K562 (cell line): ENCODE results near the gene EFNB3. TPM values are rescaled to one million over a fixed set of nuclear protein-coding genes. Genes with fewer than 3 reads are reported as not detected.
A peak's percentile ranks its signal among the peaks of the same experiment; 100 is the strongest.

Source experiments
- CXXC5 ChIP-seq: fragments of 250-450 bp; sonication (Bioruptor Pico); IDR thresholded peaks from 2 replicates; pipeline ENCODE4 v1.8.0; 2022; ENCODE audit warnings: inconsistent platforms, mild to moderate bottlenecking, moderate library complexity
- DDX20 ChIP-seq: fragments of 450-650 bp; IDR thresholded peaks from 2 replicates; pipeline ENCODE4 v1.6.1; 2016; ENCODE audit warnings: missing genetic modification characterization, low read depth, mild to moderate bottlenecking, missing compliant biosample characterization, moderate library complexity
- ERF ChIP-seq: fragments of 450-650 bp; formaldehyde crosslinking; IDR thresholded peaks from 2 replicates; pipeline ENCODE4 v1.4.0; 2020; ENCODE audit warnings: mild to moderate bottlenecking, mixed read lengths
- LEF1 ChIP-seq: fragments of 450-650 bp; IDR thresholded peaks from 2 replicates; pipeline ENCODE4 v1.6.1; 2016; ENCODE audit warnings: mild to moderate bottlenecking
- MBD1 ChIP-seq: fragments of 250-450 bp; sonication (Bioruptor Pico); IDR thresholded peaks from 2 replicates; pipeline ENCODE4 v1.8.0; 2022; ENCODE audit warnings: inconsistent platforms
- MEIS2 ChIP-seq: fragments of 450-650 bp; IDR thresholded peaks from 2 replicates; pipeline ENCODE4 v1.6.1; 2014; ENCODE audit warnings: mild to moderate bottlenecking; ENCODE audit not compliant: partially characterized antibody
- NKRF ChIP-seq: fragments of 450-650 bp; IDR thresholded peaks from 2 replicates; pipeline ENCODE4 v1.6.1; 2016; ENCODE audit warnings: borderline replicate concordance
- PRDM10 ChIP-seq: fragments of 450-650 bp; IDR thresholded peaks from 2 replicates; pipeline ENCODE4 v1.6.1; 2018; ENCODE audit not compliant: partially characterized antibody
- SNIP1 ChIP-seq: fragments of 450-650 bp; IDR thresholded peaks from 2 replicates; pipeline ENCODE4 v1.7.1; 2017; ENCODE audit warnings: low read depth, mild to moderate bottlenecking
- SREBF1 ChIP-seq: fragments of 150-350 bp; IDR thresholded peaks from 2 replicates; pipeline ENCODE4 v1.6.1; 2014; ENCODE audit warnings: antibody characterized with exemption, low read depth, low read length, borderline replicate concordance
- ZBTB43 ChIP-seq: sonication (generic); formaldehyde crosslinking; IDR thresholded peaks from 2 replicates; pipeline ENCODE4 v1.8.0; 2023; ENCODE audit warnings: mild to moderate bottlenecking, missing genetic modification reagents
- ZFP36 ChIP-seq: fragments of 150-350 bp; IDR thresholded peaks from 2 replicates; pipeline ENCODE4 v1.6.1; 2018; ENCODE audit warnings: low read length, low read depth; ENCODE audit not compliant: partially characterized antibody
- ZNF232 ChIP-seq: sonication (generic); formaldehyde crosslinking; IDR thresholded peaks from 2 replicates; pipeline ENCODE4 v1.8.0; 2022; ENCODE audit warnings: mild to moderate bottlenecking, missing genetic modification reagents
- ZNF280A ChIP-seq: fragments of 450-650 bp; IDR thresholded peaks from 2 replicates; pipeline ENCODE4 v1.6.1; 2018; ENCODE audit warnings: mild to moderate bottlenecking, low read depth; ENCODE audit not compliant: partially characterized antibody
- ZNF586 ChIP-seq: fragments of 450-650 bp; formaldehyde crosslinking; conservative IDR thresholded peaks from 2 replicates; pipeline ENCODE4 v1.4.0; 2020; ENCODE audit warnings: mild to moderate bottlenecking, moderate library complexity
- ZNF79 ChIP-seq: fragments of 250-450 bp; sonication (Bioruptor Pico); IDR thresholded peaks from 2 replicates; pipeline ENCODE4 v1.4.0; 2020; ENCODE audit warnings: low read depth, mild to moderate bottlenecking, moderate library complexity
- polyA plus RNA-seq, 8 experiments: library from polyadenylated mRNA; depleted of rRNA in 4 of 8; stranded (reverse) in 5 of 8; unstranded in 3 of 8; fragments of >200 nt; fragmentation: Nextera tagmentation in 2 of 8; fragmentation: Illumina TruSeq in 1 of 8; extraction: Ambion mirVana in 2 of 8; extraction: Trizol in 1 of 8; gene quantifications; 2 replicates each; pipeline versions ENCODE4 v1.2.1 to v1.2.3, GENCODE V29; 2011 to 2014; ENCODE audit warnings: inconsistent platforms in 1 of 8, missing spikeins in 1 of 8
- total RNA-seq, 7 experiments: library from RNA; depleted of rRNA in 6 of 7; stranded (reverse); fragments of >200 nt in 6 of 7; fragmentation: Illumina TruSeq in 2 of 7; extraction: Trizol in 2 of 7; gene quantifications; 2 replicates each; pipeline versions ENCODE4 v1.2.1 to v1.2.3, GENCODE V29; 2011 to 2021; ENCODE audit warnings: low replicate concordance in 1 of 7

The EFNB3 gene
- total and polyA plus RNA-seq, 9 of the 15 experiments (the other 6 are each of a cell fraction or from before 2014, with no cell fraction given), result not detected

- no peak for TF ChIP-seq ZNF280A
- TF ChIP-seq SREBF1, result peak; percentile 90
- no peak for TF ChIP-seq MEIS2
- TF ChIP-seq CXXC5 (CRISPR knock-in tag), result no peak
- TF ChIP-seq MBD1, result no peak
- TF ChIP-seq SNIP1, result no peak
- no peak for TF ChIP-seq ERF (CRISPR knock-in tag)
- TF ChIP-seq NKRF, result no peak
- no peak; the same call in 1 of the 2 replicates for TF ChIP-seq ZBTB43 (CRISPR knock-in tag)
- no peak for TF ChIP-seq LEF1
- no peak for TF ChIP-seq ZNF232
- TF ChIP-seq ZNF79 (CRISPR knock-in tag), result no peak
- TF ChIP-seq ZFP36, result no peak
- peak; percentile 100 for TF ChIP-seq PRDM10
- no peak for TF ChIP-seq ZNF586 (CRISPR knock-in tag)
- no peak for TF ChIP-seq DDX20
These were observed 18.6 kb upstream of the EFNB3 start (continued) for GRCh38 chr17:7686222-7687071.
